ENCODE measurements around the gene KCNQ1OT1. TPM values are rescaled to one million over a fixed set of nuclear protein-coding genes. Genes with fewer than 3 reads are reported as not detected.

KCNQ1OT1 gene
- total and polyA plus RNA-seq, 2 experiments from 2014 or later, result 3.1 to 7.9 TPM

GRCh38 chr11:2675540-2675939, 24.3 kb downstream of the KCNQ1OT1 start:
- H3K27ac ChIP-seq, result no peak overlapping the region
- no peak for DNase-seq (ENCODE audit: low spot score)
- H3K9me2 ChIP-seq (replicated peaks; ENCODE audit: insufficient read depth), result no peaks in the 10 kb centered on the region
- H2AFZ ChIP-seq, result no peak overlapping the region
- peaks cover 35% of the 10 kb centered on the region for H3K4me1 ChIP-seq (ENCODE audit: insufficient read depth)
- WGBS (ENCODE audit: low lambda C conversion rate, missing lambda C conversion rate), result 60% methylated on average over 7 of the region's 7 CpGs
- H3K27me3 ChIP-seq, result no peaks in the 10 kb centered on the region
- no peaks in the 10 kb centered on the region for H3K36me3 ChIP-seq (replicated peaks; ENCODE audit: insufficient read depth, low read depth)
- H3K4me3 ChIP-seq, result no peak overlapping the region
- H3K4me2 ChIP-seq, result peak overlapping the region; percentile 13
- peaks cover 87% of the 10 kb centered on the region for H4K20me1 ChIP-seq (ENCODE audit: insufficient read depth, poor library complexity, severe bottlenecking)
- H3K79me2 ChIP-seq, result peaks cover 97% of the 10 kb centered on the region
- no peaks in the 10 kb centered on the region for H3K9me3 ChIP-seq (ENCODE audit: low read depth)
- TF ChIP-seq EZH2phosphoT487 (IDR thresholded peaks at IDR 0.05; ENCODE audit: low read depth, severe bottlenecking, unreplicated experiment) (no peak), CTCF (IDR thresholded peaks at IDR 0.05; ENCODE audit: poor library complexity) (no peak), EZH2 (IDR thresholded peaks at IDR 0.05; ENCODE audit: borderline replicate concordance) (no peak)

- TF ChIP-seq CTCF (IDR thresholded peaks at IDR 0.05; ENCODE audit: poor library complexity), result no peak
- no peak for DNase-seq (ENCODE audit: low spot score)
- Histone ChIP-seq H3K4me3 (no peak overlapping the region), H3K9me3 (ENCODE audit: low read depth) (no peaks in the 10 kb centered on the region), H3K79me2 (peaks cover 97% of the 10 kb centered on the region), H3K27me3 (no peaks in the 10 kb centered on the region), H4K20me1 (ENCODE audit: insufficient read depth, poor library complexity, severe bottlenecking) (peaks cover 80% of the 10 kb centered on the region), H3K36me3 (replicated peaks; ENCODE audit: insufficient read depth, low read depth) (no peaks in the 10 kb centered on the region), H3K4me1 (ENCODE audit: insufficient read depth) (peaks cover 35% of the 10 kb centered on the region), H2AFZ (no peak overlapping the region), H3K9me2 (replicated peaks; ENCODE audit: insufficient read depth) (no peaks in the 10 kb centered on the region), H3K4me2 (no peak overlapping the region), H3K27ac (peak overlapping the region; percentile 35)
- 72% methylated on average over 8 of the region's 8 CpGs for WGBS (ENCODE audit: low lambda C conversion rate, missing lambda C conversion rate)
Observed at GRCh38 chr11:2674658-2675131, 25.1 kb downstream of the KCNQ1OT1 start.

- H3K4me1 ChIP-seq (ENCODE audit: insufficient read depth), result peaks cover 35% of the 10 kb centered on the region
- TF ChIP-seq EZH2 (IDR thresholded peaks at IDR 0.05; ENCODE audit: borderline replicate concordance) (no peak), CTCF (IDR thresholded peaks at IDR 0.05; ENCODE audit: poor library complexity) (no peak), EZH2phosphoT487 (IDR thresholded peaks at IDR 0.05; ENCODE audit: low read depth, severe bottlenecking, unreplicated experiment) (no peak)
- H3K79me2 ChIP-seq, result peaks cover 97% of the 10 kb centered on the region
- H3K9me2 ChIP-seq (replicated peaks; ENCODE audit: insufficient read depth), result no peaks in the 10 kb centered on the region
- no peak for DNase-seq (ENCODE audit: low spot score)
- H3K4me2 ChIP-seq, result peak overlapping the region; percentile 33
- H3K27ac ChIP-seq, result peak overlapping the region; percentile 35
- no peak overlapping the region for H2AFZ ChIP-seq
- H3K27me3 ChIP-seq, result no peaks in the 10 kb centered on the region
- H3K9me3 ChIP-seq (ENCODE audit: low read depth), result no peaks in the 10 kb centered on the region
- no peaks in the 10 kb centered on the region for H3K36me3 ChIP-seq (replicated peaks; ENCODE audit: insufficient read depth, low read depth)
- H3K4me3 ChIP-seq, result no peak overlapping the region
- WGBS (ENCODE audit: low lambda C conversion rate, missing lambda C conversion rate), result 84% methylated on average over 14 of the region's 16 CpGs
- H4K20me1 ChIP-seq (ENCODE audit: insufficient read depth, poor library complexity, severe bottlenecking), result peaks cover 73% of the 10 kb centered on the region
Observed at GRCh38 chr11:2673871-2674471, 25.8 kb downstream of the KCNQ1OT1 start.

All from hepatocyte (in vitro differentiated cells).